ENCODE data around the gene TRAPPC3.
"Not testable (repeated sequence)": the region's sequence is repeated elsewhere in the genome, so short reads cannot be mapped to it uniquely, and the experiment has no call there.

TRAPPC3 gene

GRCh38 chr1:36163426-36163825 is 14.1 kb upstream of the TRAPPC3 start:
- TF ChIP-seq ZFX (IDR thresholded peaks at IDR 0.05; ENCODE audit: borderline replicate concordance) = no peak
- TF ChIP-seq CTCF (IDR thresholded peaks at IDR 0.05) = no peak
- H3K27ac ChIP-seq = no peak overlapping the region

GRCh38 chr1:36162680-36163239 is 13.5 kb upstream of the TRAPPC3 start:
- no peak overlapping the region for H3K27ac ChIP-seq

GRCh38 chr1:36161641-36162531 is 12.6 kb upstream of the TRAPPC3 start:
- no peak for TF ChIP-seq ZFX (IDR thresholded peaks at IDR 0.05; ENCODE audit: borderline replicate concordance)
- TF ChIP-seq CTCF (IDR thresholded peaks at IDR 0.05) = no peak
- H3K27ac ChIP-seq = no peak overlapping the region

More at GRCh38 chr1:36162680-36163239, 13.5 kb upstream of the TRAPPC3 start:
- no peak for TF ChIP-seq CTCF (IDR thresholded peaks at IDR 0.05)
- no peak for TF ChIP-seq ZFX (IDR thresholded peaks at IDR 0.05; ENCODE audit: borderline replicate concordance)

- TF ChIP-seq ZFX (IDR thresholded peaks at IDR 0.05; ENCODE audit: borderline replicate concordance) = no peak
- no peak for TF ChIP-seq CTCF (IDR thresholded peaks at IDR 0.05)
- no peak overlapping the region for H3K27ac ChIP-seq
Measured at GRCh38 chr1:36160949-36161485, 11.7 kb upstream of the TRAPPC3 start.

GRCh38 chr1:36160388-36160948 is 11.2 kb upstream of the TRAPPC3 start:
- TF ChIP-seq ZFX (IDR thresholded peaks at IDR 0.05; ENCODE audit: borderline replicate concordance) = no peak
- TF ChIP-seq CTCF (IDR thresholded peaks at IDR 0.05) = no peak
- H3K27ac ChIP-seq = no peak overlapping the region

GRCh38 chr1:36159614-36160387 is 10.5 kb upstream of the TRAPPC3 start:
- H3K27ac ChIP-seq = no peak overlapping the region
- TF ChIP-seq ZFX (IDR thresholded peaks at IDR 0.05; ENCODE audit: borderline replicate concordance) (no peak), CTCF (IDR thresholded peaks at IDR 0.05) (no peak)

GRCh38 chr1:36158827-36159252 is 9.6 kb upstream of the TRAPPC3 start:
- not testable (repeated sequence) for H3K27ac ChIP-seq
